Activated CD4-positive, CD25-positive, alpha-beta regulatory T cell treated with anti-CD3 and anti-CD28 coated beads, Interleukin-2, amount 50 U/mL, for 16 hours (primary cell): ENCODE data around the gene LCN10.
"Not testable (repeated sequence)": the region's sequence is repeated elsewhere in the genome, so short reads cannot be mapped to it uniquely, and the experiment has no call there.

ENCODE experiments used
- DNase-seq: peaks from one replicate; pipeline ENCODE4 v3.0.0-alpha.2; 2020; ENCODE audit warnings: low read depth, low spot score

Gene LCN10

DNA sequence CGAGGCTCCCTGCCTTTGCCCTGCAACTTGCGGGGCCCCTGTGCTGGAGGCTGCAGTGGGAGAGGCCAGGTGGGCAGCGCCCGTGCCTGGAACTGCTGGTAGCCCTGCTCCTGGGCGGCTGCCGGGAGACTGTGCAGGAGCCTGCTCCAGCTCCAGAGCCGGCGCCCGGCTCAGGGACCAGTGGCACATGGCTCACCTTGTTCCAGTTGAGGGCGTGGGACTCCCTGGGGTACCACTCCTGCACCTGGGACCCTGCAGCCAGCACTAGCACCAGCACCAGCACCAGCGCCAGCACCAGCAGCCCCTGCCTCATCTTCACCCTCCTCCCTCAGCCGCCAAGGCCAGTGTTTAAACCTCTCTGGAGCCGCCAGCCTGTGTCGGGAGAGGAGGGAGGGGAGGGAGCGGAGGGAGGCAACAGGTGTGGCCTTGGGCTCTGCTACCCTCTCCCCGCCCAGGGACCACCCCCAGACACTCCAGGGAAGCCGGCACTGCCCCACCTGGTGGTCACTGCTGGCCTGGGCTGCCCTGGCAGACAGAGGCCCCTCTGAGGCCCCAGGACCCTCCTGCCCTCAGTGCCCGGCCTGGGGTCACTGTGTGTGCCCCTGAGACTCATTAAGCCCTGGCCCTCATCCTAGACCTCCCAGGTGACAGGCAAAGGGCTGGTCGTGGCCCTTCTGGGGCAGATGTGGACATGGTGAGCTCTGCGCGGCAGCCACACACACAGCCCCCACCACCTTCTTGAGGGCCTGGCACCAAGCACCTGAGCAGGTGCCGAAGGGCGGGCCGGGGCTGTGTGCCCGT lies at the start of gene LCN10:
Gene LCN10, minus strand, starts transcription at position 350 of the 801 bp plus-strand sequence. Its CDS starts 37 bp downstream, at position 313.
- no peak for DNase-seq

DNA sequence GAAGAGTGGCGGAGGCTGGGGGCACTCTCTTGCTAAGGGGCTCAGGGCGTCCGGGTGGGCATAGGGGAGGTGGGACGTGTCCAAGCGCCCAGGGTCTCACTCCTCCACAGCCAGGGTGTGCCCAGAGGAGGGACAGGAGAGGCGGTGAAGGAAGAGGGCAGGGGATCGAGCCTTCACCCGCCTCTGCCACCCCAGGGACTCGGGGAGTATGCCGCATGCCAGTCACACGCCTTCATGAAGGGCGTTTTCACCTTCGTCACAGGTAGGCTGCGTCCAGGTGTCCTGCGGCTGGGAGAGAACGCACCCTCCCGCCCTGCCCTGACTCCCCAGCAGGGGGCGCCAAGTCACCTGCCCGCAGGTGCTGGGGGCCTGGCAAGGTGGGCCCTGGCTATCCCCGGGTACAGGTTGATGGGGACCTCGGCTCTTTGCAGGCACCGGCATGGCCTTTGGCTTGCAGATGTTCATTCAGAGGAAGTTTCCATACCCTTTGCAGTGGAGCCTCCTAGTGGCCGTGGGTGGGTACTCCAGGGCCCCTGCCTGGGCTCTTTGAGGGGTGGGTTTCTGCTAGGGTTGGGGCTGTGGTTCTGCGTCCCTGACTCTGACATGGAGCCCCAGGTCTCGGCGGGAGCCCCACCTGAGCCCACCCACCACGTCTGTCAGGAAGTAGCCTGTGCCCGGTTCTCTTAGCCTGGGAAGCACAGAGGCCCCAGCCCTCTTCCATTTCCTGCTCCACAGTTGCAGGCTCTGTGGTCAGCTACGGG lies 49.0 kb upstream of the LCN10 start:
- peak; percentile 60 for DNase-seq

DNA sequence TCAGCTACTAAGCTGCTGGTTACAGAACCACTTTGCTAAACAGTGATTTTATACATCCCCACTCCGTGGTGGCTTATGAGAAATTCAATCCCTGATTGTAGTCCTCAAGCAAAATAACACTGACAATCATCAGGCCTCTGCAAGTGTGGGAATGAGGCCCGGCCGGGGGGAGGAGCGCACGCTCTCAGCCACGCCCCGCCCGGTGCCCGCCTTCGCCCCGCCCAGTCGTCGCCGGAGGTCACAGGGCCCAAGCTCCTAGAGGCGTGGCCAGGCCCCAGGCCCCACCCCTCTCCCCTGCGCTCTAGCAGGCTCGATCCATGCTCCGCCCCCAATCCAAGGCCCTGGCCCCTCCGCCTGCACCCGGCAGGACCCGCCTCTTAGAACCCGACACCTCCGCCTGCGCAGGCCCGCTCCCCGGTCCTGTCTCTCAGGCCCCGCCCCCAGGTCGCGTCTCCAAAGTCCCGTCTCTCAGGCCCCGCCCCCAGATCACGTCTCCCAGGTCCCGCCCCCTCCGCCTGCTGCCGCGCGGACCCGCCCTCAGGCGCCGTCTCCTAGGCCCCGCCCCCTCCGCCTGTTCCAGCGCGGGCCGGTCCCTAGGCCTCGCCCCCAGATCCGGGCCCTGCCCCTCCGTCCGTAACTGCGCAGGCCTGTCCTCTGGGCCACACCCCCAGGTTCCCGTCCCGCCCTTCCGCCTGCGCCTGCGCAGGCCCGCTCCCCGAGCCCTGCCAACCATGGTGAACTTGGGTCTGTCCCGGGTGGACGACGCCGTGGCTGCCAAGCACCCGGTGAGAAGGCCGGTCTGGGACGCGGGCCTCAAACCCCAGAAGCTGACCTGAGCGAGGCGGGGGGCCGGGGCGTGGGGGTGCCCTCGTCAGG lies 48.1 kb upstream of the LCN10 start, which contains the start of gene TMEM141:
Gene TMEM141, plus strand, starts transcription at position 705 of the 876 bp plus-strand sequence. Its CDS starts 27 bp downstream, at position 732.
- DNase-seq: peak; percentile 98

DNA sequence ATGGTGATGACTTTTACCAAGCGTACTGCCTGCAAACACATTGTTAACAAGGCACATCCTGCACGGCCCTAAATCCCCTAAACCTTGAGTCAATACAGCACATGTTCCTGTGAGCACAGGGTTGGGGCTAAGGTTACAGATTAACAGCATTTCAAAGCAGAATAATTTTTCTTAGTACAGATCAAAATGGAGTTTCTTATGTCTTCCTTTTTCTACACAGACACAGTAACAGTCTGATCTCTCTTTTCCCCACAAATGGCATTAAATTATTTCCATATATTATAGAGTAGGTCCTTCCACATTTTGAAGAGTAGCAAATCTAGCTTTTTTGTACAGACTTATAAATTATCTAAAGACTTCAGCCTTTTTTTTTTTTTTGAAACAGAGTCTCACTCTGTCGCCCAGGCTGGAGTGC lies 46.8 kb upstream of the LCN10 start:
- no peak for DNase-seq

DNA sequence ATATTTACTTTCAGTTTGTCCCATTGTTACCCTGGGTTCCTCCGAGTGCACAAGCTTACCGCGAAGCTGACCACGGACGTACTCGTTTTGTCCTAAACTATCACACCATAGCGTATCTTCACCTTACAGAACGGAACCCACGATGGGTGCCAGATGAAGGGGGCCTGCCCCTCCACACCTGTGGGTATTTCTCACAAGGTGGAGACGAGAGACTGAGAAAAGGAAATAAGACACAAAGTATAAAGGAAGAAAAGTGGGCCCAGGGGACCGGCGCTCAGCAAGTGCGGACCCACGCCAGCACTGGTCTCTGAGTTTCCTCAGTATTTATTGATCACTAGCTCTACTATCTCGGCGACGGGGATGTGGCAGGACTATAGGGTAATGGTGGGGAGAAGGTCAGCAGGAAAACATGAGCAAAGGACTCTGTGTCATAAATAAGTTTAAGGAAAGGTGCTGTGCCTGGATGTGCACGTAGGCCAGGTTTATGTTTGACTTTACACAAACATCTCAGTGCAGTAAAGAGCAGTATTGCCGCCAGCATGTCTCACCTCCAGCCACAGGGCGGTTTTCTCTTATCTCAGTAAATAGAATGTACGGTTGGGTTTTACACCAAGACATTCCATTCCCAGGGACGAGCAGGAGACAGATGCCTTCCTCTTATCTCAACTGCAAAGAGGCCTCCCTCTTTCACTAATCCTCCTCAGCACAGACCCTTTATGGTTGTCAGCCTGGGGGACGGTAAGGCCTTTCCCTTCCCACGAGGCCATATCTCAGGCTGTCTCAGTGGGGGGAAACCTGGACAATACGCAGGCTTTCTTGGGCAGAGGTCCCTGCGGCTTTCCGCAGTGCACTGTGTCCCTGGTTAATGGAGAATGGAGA lies 46.1 kb upstream of the LCN10 start:
- DNase-seq: not testable (repeated sequence)

DNA sequence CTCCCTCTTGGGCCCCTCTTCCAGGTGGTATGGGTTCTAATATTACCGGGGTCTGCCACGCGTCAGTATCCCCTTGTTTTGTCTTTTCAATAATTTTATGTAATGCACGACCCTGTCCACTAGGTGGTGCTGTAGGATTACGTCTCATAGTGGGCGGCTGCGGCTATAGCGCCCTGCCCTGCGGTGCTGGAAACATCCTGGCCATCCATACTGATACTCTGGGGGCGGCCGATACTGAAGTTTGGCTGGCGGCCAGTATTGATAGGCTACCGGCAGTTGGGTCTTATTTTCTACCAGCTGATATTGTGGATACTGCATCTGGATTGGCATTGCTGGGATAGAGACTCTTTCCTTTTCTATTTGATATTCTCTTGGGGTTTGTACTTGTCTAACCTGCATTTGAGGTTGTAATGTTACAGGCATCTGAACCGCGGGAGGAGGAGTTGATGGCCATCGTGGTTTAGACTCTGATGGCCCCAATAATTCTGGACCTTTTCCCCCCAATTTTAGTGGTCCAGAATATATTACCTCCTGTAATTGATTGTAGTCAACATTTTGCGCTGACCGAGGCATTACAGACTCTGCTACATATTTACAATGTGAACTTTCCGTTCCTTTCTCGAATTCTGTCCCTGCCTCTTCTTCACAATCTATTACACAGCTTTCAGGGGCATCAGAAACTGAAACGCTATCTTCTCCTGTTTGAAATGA lies 45.1 kb upstream of the LCN10 start:
- DNase-seq: peak; percentile 67

DNA sequence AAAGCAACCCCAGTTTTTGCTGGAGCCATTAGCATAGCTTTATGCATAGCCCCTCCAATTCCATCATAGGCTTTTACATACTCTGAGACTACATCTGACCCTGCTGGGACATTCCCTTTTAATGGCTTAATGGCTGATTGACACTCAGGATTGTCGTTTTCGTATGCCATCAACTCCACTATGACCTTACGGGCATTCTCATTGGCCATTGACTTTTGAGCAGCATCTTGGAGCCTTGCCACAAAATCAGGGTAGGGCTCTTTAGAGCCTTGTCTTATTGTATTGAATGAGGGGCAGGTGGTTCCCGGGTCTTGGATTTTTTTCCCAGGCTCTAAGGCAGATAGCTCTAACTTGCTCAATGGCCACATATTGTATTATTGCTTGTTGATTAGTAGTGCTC lies 44.2 kb upstream of the LCN10 start:
- DNase-seq: not testable (repeated sequence)

DNA sequence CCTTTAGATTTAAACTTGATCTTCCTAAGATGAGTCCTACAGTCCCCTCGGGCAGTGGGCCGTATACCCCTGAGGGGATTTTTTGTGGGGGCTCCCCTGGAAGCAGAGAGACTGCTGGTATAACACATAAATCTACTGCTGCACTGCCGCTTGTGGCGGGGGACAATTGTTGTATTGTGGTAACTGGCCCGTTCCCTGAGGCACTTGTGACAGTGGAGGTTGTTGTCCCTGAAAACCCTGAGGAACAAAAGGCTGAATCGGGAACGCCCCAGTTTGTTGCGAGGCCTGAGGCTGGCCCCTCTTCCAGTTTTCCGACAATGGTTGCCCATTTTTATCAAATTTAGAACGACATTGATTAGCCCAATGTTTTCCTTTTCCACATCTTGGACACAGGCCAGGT lies 43.7 kb upstream of the LCN10 start:
- no peak for DNase-seq

DNA sequence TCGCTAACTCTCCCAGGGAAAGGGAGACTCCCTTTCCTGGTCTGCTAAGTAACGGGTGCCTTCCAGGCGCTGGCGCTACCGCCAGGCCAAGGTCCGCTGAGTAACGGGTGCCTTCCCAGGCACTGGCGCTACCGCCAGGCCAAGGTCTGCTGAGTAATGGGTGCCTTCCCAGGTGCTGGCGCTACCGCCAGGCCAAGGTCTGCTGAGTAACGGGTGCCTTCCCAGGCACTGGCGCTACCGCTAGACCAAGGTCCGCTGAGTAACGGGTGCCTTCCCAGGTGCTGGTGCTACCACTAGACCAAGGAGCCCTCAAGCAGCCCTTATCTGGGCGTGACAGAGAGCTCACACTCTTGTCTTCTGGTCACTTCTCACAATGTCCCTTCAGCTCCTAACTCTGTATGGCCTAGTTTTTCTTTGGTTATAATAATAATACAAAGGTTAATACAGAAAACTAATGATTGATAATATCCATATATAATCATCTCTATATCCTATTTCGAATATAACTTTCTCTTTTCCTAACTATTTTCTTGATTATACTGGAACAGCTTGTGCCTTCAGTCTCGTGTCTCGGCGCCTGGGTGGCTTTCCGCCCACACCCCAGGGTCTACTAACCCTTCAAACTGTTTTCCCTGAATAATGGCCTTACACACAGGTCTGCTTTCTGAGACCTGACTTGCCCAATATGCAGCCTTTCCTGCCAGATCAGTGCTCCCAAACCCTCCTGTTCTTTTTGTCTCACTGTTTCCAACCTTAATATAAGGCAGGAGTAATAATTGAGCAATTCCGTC lies 43.0 kb upstream of the LCN10 start:
- DNase-seq: not testable (repeated sequence)

DNA sequence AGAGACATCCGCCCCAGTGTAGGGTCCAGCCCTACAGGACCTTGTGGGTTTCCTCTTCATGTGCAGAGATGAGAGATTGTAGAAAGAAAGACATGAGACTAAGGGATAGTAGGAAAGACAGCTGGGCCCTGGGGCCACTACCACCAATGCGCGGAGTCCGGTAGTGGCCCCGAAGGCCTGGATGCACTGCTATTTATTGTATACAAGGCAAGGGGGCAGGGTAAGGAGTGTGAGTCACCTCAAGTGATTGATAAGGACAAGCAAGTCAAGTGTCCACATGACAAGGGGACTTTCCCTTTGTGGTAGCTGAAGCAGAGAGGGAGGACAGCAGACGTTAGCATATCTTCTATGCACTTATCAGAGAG lies 42.2 kb upstream of the LCN10 start:
- no peak for DNase-seq

DNA sequence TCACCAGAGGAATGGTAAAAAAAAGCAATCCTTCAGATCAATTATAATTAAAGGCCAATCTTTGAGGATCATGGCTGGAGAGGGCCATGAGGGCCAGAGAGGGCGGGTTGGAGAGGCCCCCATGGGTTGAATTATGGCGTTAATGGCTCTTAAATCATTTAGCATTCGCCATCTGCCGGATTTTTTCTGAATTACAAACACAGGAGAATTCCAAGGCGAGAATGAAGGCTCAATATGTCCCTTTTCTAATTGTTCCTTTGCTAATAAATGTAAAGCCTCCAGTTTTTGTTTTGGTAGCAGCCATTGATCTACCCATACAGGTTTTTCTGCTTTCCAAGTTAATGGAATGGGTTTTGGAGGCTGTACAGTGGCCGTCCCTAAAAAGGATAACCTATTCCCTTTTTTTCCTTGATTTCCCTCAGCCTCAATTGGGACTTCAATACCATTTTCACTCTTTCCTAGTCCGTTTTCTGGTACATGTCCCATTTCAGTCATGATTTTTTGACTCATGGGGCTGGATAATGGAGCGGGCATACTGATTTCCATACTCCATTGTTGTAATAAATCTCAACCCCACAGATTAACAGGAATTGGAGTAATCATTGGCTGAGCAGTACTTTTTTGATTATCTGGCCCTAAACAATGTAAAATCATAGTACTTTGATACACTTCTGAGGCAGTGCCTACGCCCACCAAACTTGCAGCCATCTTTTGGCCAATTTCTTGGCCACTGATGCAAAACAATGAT lies 41.7 kb upstream of the LCN10 start:
- no peak for DNase-seq

DNA sequence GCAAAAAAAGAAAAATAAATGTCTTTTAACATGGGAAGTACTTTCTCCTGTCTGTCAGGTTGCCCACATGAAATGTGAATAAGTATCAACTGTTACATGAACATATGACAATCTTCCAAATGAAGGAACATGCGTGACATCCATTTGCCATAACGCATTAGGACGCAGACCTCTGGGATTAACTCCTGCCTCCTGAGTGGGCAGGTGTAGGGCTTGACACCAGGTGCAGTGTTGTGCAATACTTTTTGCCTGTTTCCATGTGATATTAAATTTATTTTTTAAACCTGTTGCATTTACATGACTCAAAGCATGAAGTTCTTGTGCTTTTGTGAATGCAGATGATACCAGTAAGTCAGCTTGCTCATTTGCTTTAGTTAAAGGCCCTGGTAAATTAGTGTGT lies 39.7 kb upstream of the LCN10 start:
- DNase-seq: no peak

DNA sequence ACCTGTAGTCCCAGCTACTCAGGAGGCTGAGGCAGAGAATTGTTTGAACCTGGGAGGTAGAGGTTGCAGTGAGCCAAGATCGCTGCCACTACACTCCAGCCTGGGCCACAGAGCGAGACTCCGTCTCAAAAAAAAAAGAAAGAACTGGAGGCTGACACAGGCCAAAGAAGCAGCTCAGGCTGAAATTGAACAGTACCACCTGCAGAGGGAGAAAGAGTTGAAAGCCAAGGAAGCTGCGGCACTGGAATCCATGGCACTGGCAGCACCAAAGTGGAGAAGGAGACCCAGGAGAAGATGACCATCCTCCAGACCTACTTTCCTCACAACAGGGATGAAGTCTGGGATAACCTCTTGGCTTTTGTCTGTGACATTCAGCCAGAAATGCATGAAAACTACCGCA lies 37.1 kb upstream of the LCN10 start:
- DNase-seq: no peak

DNA sequence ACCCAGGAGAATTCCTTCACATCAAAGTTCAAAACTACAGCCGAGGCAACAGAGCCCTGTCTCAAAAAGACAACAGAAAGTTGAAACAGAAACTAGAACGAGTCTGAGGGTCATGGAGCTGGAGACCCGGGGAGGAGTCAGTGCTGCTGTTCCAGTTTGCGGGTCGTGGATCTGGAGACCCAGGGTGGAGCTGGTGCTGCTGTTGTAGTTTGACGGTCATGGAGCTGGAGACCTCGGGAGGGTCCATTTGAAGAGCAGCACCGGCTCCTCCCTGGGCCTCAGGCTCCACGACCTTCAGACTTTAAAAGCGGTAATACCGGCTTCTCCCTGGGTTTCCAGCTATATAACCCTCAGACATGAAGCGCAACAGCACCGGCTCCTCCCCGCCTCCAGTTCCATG lies 34.6 kb upstream of the LCN10 start:
- no peak for DNase-seq

DNA sequence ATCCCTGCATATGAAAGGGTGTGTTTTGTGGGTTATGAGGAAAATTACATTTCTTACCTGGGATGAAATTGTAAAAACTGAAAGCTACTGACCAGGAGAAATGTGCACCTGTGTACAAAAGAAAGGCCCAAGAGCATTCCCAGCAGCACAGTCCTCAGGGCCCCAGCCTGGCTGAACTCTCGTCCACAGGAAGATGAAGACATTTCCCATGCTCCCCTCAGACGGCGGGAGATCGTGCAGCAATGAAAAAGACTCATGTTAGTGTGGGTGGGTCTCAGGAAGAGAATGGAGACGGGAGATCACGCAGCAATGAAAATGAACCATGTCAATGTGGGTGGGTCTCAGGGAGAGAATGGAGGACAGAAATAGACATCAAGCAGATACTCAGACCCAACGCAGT lies 34.2 kb upstream of the LCN10 start:
- DNase-seq: no peak

DNA sequence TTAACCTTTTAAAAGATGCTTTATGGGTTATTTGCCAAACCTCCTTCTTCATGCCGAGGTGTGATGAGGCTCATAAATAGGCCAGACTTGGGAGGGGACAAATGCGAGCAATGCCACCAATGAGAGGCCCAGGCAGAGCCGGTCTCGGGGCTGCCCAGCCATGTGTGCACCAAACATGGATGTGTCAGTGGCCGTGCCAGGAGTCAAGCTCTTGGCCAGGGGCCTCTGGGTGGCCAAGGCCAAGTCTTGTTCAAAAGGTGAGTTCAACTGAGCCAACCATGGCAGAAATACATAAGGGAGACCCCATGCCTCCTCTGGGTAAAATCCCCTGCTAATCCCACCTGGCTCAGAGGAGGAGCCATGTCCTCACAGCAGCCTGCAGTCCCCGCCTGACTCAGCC lies 32.5 kb upstream of the LCN10 start:
- DNase-seq: no peak

DNA sequence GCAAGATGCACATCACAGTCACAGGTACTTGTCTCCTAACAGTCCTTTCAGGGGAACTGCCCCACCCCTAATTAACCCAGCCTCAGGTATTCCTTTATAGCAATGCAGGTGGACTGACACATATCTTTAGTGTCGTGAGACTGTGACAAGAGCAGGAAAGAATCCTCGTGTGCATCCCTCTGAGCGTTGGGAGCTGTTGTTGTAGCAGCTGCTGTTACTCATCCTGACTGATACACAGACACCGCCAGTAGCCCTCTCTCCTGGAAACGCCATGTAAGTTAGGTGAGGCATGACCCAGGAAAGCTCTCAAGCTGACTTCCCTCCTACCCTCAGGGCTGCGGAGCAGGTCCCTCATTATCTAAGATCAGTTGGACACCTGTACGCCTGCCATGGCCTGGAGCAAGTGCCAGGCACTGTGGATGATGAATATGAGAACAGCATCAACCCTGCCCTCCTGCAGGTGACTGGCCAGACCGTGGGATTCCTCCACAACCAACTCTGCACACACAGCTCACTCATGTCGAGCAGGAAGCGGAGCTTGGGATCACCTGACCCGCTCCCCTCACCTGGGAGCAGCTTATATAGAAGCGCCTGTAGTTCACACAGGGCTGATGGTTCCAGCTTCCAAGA lies 31.8 kb upstream of the LCN10 start:
- no peak for DNase-seq

DNA sequence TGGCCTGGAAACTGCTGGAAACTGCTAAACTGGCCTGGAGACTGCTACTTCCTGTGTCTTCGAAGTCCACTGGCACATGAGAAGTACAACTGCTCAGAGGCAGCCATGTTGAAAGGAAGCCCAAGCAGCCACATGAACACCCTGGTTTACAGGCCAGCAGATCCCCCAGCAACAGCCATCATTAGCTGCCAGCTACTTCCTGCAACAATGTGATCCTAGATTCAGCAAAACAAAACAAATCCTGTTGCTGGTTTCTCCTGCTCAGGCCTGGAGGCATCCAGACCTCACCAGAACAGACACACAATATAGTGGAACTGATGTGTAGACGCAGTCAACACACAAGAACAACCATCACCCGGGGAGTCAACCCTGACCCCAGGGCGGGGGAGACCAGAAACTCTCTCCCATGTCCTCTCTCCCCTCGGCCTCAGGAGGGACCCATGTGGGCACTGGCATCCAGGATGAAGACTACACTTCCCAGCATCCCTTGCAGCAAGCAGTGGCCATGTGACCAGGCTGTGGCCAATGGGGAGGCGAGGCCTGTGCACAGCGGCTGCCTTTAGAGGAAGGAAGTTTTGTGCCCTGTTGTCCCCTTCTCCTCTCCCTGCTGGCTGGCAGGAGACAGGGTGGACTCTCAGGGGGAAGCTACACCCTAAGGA lies 30.8 kb upstream of the LCN10 start:
- no peak for DNase-seq
